Activated T-cell treated with anti-CD3 and anti-CD28 coated beads, Interleukin-2, amount 50 U/mL, for 1 hour (primary cell): ENCODE data around the gene LTN1.
"Not testable (repeated sequence)": the region's sequence is repeated elsewhere in the genome, so short reads cannot be mapped to it uniquely, and the experiment has no call there.

Experiments used
- DNase-seq: peaks from one replicate; pipeline ENCODE4 v3.0.0-alpha.2; 2020

Gene LTN1

GRCh38 chr21:28986677-28987076 is 6.0 kb downstream of the LTN1 start:
- no peak for DNase-seq

- no peak for DNase-seq
Observed at GRCh38 chr21:28982637-28983036, 10.0 kb downstream of the LTN1 start.

DNA sequence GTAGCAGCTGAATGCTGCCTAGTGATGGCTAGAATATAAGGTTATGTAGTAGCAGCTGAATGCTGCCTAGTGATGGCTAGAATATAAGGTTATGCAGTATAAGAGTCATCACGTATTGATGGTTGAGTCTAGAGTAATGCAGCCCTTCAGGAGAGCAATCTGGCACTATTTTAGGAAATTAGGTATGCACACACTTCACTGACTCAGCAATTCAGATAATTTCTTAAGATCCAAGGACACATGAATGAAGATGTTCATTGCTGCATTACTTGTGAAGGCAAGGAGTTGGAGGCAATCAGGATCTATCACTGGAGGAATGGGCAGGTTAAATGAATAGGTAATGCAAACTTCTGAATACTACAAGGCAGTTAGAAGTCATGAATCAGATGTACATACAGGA is 13.6 kb downstream of the LTN1 start:
- DNase-seq, result no peak

DNA sequence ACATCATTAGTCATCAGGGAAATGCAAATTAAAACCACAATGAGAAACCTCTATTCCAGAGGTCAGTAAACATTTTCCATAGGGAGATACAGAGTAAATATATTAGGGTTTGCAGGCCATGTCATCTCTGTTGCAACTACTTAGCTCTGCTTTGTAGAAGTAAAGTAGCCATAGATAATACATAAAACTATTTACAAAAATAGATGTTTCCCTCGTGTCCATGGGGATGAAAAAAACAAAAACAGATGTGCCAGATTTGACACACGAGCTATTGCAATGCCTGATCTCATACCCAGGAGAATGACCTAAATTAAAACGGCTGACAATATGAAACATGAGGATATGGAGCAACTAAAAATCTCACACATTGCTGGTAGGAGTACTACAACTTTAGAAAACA is 17.3 kb downstream of the LTN1 start:
- DNase-seq, result no peak

- DNase-seq, result no peak
Observed at GRCh38 chr21:28974531-28975227, 18.0 kb downstream of the LTN1 start.

DNA sequence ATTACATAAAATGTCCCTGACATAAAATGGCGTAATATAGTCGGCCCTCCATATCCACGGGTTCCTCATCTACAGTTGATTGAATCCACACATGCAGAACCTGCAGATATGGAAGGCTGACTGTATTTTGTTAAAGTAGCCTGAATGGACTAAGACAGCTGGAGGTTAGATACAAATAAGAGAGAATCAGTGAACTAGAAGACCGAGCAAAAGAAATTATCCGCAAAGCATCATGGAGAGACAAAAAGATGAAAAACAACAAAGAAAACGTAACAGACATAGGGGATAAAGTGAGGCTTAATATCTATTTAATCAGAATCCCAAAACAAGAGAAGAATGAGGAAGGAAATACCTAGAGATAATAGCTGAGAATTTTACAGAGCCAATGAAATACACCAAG is 20.3 kb downstream of the LTN1 start:
- no peak for DNase-seq

- DNase-seq, result no peak
Observed at GRCh38 chr21:28971171-28971570, 21.5 kb downstream of the LTN1 start.

DNA sequence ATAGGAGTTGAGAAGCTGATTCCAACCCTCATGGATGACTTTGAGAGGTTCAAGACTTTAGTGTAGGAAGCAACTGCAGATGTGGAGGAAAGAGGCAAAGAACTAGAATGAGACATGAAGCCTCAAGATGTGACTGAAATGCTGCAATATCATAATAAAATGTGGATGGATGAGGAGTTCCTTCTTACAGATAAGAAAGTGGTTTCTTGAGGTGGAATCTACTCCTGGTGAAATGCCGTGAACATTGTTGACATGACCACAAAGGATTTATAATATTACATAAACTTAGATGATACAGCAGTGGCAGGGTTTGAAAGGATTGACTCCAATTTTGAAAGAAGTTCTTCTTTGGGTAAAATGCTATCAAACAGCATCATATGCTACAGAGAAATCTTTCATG is 28.8 kb downstream of the LTN1 start:
- no peak for DNase-seq

GRCh38 chr21:28962465-28962864 is 30.2 kb downstream of the LTN1 start:
- DNase-seq, result no peak

GRCh38 chr21:28961927-28962326 is 30.8 kb downstream of the LTN1 start:
- DNase-seq, result no peak

- DNase-seq, result no peak
Observed at GRCh38 chr21:28960245-28960644, 32.4 kb downstream of the LTN1 start.

GRCh38 chr21:28959367-28960099 is 33.1 kb downstream of the LTN1 start:
- DNase-seq, result no peak

DNA sequence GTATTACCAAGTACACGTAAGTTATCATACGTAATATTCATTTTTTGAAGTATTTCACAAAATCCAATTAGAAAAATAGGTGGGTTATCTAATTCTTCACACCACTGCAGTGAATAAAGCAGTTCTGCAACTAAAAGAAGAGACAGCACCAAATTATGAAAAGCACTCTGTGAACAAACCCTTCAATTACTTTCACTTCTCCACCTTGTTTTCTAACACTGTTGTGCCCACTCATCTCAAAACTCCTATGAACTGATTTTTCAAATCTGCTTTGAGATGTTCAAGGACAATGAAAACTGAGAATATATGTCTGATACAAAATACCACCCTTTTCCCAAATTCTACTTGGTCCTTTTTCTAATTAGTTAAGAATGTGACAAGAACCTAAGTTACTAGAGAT is 39.4 kb downstream of the LTN1 start:
- DNase-seq, result no peak

GRCh38 chr21:28952686-28953085 is 40.0 kb downstream of the LTN1 start:
- no peak for DNase-seq

- no peak for DNase-seq
Observed at GRCh38 chr21:28949318-28949717, 43.4 kb downstream of the LTN1 start.

DNA sequence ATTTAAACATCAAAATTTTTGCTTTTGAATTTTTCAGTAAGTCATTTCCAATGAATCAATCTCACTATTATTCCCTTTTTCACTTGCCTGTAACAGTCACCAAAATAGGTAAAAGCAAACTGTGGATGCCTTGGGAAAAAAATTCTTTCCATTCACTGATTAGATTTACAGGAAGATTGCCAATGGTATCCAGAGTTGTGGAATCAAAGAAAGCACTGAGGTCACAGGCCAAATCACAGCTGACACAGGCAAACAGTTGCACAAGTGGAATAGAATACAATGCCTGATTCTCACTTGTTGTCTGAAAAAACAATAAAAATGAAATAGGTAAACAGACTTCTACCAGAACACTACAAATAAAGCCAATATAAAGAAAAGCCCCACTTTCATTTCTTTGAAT is 48.4 kb downstream of the LTN1 start:
- no peak for DNase-seq

DNA sequence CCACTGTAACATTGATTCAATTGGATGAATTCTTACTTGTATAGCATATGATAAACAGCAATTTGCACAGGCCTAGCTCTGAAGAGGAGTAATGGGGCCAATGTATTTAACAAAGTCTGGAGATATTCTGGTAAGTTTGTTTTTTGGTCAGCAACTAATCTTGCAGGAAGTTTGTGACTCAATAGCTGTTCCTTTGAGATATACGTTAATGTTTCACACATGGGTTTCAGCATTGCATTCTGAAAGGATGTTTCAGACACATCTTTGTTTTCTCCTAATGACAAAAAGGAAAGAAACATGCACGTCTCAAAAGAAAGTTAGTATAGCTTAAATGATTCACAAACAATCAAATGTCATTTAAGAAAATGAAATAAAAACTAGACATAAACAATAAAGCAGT is 49.0 kb downstream of the LTN1 start:
- DNase-seq, result no peak

DNA sequence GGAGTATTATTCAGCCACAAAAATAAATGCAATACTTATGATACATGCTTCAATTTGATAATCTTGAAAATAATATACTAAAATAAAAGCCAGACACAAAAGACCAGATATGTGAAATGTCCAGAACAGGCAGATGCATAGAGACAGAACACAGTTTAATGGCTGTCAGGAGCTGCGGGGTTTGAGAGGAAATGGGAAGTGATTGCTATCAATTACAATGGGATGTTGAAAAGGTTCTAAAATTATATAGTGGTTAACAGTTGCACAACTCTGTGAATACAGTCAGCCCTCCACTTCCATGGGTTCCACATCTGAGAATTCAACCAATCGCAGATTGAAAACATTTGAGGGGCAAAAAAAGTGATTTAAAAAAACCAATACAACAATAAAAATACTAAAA is 54.0 kb downstream of the LTN1 start:
- DNase-seq, result no peak

DNA sequence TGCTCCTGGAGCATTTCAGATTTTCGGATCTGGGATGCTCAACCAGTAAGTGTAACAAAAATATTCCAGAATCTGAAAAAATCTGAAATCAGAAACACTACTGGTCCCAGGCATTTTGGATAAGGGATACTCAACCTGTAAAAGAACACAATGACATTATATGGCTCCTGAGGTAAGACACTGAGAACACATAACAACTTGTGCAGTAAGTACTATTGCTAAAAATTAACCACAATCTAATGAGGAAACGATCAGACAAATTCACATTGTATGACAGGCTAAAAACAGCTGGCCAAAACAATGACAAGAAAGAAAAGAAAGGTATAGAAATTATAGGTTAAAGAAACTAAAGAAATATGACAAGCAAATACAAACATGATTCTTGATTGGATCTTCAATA is 54.9 kb downstream of the LTN1 start:
- DNase-seq, result no peak

GRCh38 chr21:28936721-28937120 is 56.0 kb downstream of the LTN1 start:
- no peak for DNase-seq

DNA sequence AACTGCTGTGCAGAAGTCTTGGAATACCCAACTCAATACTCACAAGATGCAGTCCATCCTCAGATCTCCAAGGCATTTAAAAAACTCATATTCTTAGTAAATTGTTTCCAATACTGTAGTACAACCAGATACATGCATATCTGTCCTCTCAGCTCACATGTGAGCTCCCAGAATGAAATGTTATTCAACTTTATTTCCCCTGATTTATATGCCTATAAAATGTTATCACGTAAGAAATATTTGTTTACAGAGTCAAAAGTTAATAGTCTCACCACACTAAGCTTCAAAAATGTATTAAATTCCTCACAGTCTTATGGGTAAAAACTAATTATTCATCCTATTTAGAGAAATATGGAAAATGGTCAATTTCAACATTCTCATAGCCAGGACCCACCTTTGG is 56.6 kb downstream of the LTN1 start:
- DNase-seq, result no peak

DNA sequence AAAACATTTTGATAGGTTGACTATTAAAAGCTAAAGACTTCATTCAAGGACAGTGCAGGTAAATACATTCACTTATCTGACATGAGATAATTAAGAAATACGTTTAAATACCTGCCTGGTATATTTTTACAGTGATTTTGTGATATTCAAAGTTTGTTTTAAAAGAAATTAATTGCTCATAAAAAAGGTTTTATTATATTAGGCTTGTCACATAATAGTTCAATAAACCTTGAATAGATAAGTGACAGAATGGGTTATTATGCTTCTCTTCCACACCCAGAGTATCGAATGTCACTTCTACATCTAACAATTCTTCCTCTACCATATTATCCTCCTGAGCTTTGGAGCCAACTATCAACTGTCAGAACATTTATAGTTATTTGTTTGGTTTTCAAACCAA is 60.0 kb downstream of the LTN1 start:
- no peak for DNase-seq

GRCh38 chr21:28931708-28932372 is 60.8 kb downstream of the LTN1 start:
- not testable (repeated sequence) for DNase-seq
